Measurements from ENCODE around the gene RAB7B. TPM values are rescaled to one million over a fixed set of nuclear protein-coding genes. Genes with fewer than 3 reads are reported as not detected.

Gene RAB7B
- total RNA-seq, 1 experiment from 2014 or later, result 0.22 TPM

DNA sequence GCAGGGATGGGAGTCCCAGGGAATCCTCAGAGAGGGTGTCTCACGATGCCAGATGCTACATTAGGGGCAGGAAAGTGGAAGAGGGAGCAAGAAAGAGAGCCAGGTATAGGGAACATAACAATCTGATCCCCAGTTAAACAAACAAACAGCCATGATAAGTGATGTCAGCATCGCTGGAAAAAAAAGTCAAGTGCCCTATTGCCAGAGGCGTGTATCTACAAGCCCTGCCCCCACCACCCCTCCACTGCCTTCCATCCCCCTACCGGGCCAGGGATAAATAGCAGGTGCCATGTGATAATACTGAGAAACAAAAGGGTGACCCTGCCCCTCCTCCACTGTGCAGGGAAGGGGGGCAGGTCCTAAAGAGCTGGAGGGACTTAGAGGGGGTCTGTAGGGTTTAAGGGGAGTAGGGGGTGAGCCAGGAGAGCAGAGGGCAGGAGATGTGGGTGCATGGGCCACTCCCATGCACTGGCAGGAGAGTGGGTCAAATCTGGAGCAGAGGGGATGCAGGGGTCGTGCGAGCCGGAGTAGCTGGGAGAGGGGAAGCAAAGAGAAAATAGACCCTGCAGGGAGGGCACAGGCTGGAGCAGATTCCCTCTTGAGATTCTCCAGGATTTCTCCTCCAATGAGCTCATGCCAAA lies 63.4 kb downstream of the RAB7B start:
- CTCF ChIA-PET, result no interaction called here
- no peaks in the 10 kb centered on the region for H3K79me2 ChIP-seq (ENCODE audit: insufficient read depth, low read length)
- peak overlapping the region; percentile 34; the same call in 1 of the 2 replicates for H3K4me2 ChIP-seq (ENCODE audit: low read length)
- no peaks in the 10 kb centered on the region for H3K9me3 ChIP-seq (ENCODE audit: control insufficient read depth in 1 of 2, insufficient read depth in 1 of 2, low read depth in 1 of 2, low read length in 2 of 2)
- H3K9ac ChIP-seq (ENCODE audit: low read length), result no peak overlapping the region
- no peaks in the 10 kb centered on the region for H3K36me3 ChIP-seq (ENCODE audit: control insufficient read depth in 1 of 2, insufficient read depth in 2 of 2, low read length in 2 of 2)
- H3K4me1 ChIP-seq (ENCODE audit: control insufficient read depth in 1 of 2, insufficient read depth in 2 of 2, low read length in 2 of 2), result peaks cover 12 to 28% of the 10 kb centered on the region in 2 experiments
- TF ChIP-seq ZNF274 (IDR thresholded peaks at IDR 0.05; ENCODE audit: low read depth, low read length), result no peak
- no peak for TF ChIP-seq ZFX (IDR thresholded peaks at IDR 0.05)
- no peak for TF ChIP-seq SRF (IDR thresholded peaks at IDR 0.05; ENCODE audit: low read depth)
- TF ChIP-seq, protein P1, sequence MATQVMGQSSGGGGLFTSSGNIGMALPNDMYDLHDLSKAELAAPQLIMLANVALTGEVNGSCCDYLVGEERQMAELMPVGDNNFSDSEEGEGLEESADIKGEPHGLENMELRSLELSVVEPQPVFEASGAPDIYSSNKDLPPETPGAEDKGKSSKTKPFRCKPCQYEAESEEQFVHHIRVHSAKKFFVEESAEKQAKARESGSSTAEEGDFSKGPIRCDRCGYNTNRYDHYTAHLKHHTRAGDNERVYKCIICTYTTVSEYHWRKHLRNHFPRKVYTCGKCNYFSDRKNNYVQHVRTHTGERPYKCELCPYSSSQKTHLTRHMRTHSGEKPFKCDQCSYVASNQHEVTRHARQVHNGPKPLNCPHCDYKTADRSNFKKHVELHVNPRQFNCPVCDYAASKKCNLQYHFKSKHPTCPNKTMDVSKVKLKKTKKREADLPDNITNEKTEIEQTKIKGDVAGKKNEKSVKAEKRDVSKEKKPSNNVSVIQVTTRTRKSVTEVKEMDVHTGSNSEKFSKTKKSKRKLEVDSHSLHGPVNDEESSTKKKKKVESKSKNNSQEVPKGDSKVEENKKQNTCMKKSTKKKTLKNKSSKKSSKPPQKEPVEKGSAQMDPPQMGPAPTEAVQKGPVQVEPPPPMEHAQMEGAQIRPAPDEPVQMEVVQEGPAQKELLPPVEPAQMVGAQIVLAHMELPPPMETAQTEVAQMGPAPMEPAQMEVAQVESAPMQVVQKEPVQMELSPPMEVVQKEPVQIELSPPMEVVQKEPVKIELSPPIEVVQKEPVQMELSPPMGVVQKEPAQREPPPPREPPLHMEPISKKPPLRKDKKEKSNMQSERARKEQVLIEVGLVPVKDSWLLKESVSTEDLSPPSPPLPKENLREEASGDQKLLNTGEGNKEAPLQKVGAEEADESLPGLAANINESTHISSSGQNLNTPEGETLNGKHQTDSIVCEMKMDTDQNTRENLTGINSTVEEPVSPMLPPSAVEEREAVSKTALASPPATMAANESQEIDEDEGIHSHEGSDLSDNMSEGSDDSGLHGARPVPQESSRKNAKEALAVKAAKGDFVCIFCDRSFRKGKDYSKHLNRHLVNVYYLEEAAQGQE (IDR thresholded peaks at IDR 0.05; ENCODE audit: low read depth), result no peak
- TF ChIP-seq POLR2A (IDR thresholded peaks at IDR 0.05; ENCODE audit: borderline replicate concordance, extremely low read depth, insufficient read depth, insufficient read length), result no peak
- TF ChIP-seq, protein P2, sequence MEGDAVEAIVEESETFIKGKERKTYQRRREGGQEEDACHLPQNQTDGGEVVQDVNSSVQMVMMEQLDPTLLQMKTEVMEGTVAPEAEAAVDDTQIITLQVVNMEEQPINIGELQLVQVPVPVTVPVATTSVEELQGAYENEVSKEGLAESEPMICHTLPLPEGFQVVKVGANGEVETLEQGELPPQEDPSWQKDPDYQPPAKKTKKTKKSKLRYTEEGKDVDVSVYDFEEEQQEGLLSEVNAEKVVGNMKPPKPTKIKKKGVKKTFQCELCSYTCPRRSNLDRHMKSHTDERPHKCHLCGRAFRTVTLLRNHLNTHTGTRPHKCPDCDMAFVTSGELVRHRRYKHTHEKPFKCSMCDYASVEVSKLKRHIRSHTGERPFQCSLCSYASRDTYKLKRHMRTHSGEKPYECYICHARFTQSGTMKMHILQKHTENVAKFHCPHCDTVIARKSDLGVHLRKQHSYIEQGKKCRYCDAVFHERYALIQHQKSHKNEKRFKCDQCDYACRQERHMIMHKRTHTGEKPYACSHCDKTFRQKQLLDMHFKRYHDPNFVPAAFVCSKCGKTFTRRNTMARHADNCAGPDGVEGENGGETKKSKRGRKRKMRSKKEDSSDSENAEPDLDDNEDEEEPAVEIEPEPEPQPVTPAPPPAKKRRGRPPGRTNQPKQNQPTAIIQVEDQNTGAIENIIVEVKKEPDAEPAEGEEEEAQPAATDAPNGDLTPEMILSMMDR (IDR thresholded peaks at IDR 0.05 in 2 of 3, conservative IDR thresholded peaks at IDR 0.05 in 1 of 3; ENCODE audit: borderline replicate concordance in 1 of 3, insufficient read depth in 1 of 3, low read depth in 2 of 3, low read length in 2 of 3), result peak in 2 of 3 experiments; percentile 52 to 54; a peak in 4 of 6 replicates
- TF ChIP-seq TCF7L2 (IDR thresholded peaks at IDR 0.05; ENCODE audit: borderline replicate concordance, extremely low read depth, insufficient read depth, insufficient read length), result no peak
- no peak for TF ChIP-seq JUND (IDR thresholded peaks at IDR 0.05)
- peak; percentile 31 for DNase-seq (ENCODE audit: low read depth, low spot score)
- peak; percentile 95 for ATAC-seq
- RAD21 ChIA-PET (ENCODE audit: low non-redundant PET in 1 of 2, low total read pairs in 2 of 2, uncharacterized antibody in 2 of 2, unreplicated experiment in 2 of 2), result no interaction called here
- POLR2A ChIA-PET, result no interaction called here
- intact Hi-C loops (cut with micrococcal nuclease), result no loop called here
- H4K20me1 ChIP-seq (ENCODE audit: insufficient read depth), result no peaks in the 10 kb centered on the region
- no peak overlapping the region for H2AFZ ChIP-seq (ENCODE audit: low read depth, low read length, poor library complexity, severe bottlenecking)
- H3K4me3 ChIP-seq (replicated peaks in 1 of 2; ENCODE audit: low read depth in 1 of 2, low read length in 2 of 2), result no peak overlapping the region
- H3K9me2 ChIP-seq (ENCODE audit: insufficient read depth), result no peaks in the 10 kb centered on the region
- BruUV-seq (replicated peaks), result no TSS peak
- H3K27ac ChIP-seq (ENCODE audit: low read depth, low read length), result no peak overlapping the region
- H3K27me3 ChIP-seq (ENCODE audit: insufficient read depth, low read length), result peaks cover 18% of the 10 kb centered on the region
